GM19099 (cell line): ENCODE measurements around the gene ABLIM2.

Source experiments
- POLR2A ChIP-seq: IDR thresholded peaks from 3 replicates; pipeline ENCODE4 v1.6.1; 2011; ENCODE audit warnings: low read depth; ENCODE audit not compliant: insufficient read length; ENCODE audit errors: extremely low read depth

The ABLIM2 gene

GRCh38 chr4:8033829-8034528, 124.6 kb downstream of the ABLIM2 start:
- no peak for TF ChIP-seq POLR2A

- TF ChIP-seq POLR2A = no peak
These were observed 125.4 kb downstream of the ABLIM2 start for GRCh38 chr4:8033067-8033755.

GRCh38 chr4:8032381-8032780, 126.2 kb downstream of the ABLIM2 start:
- TF ChIP-seq POLR2A = no peak

- no peak for TF ChIP-seq POLR2A
These were observed 128.4 kb downstream of the ABLIM2 start for GRCh38 chr4:8030121-8030781.

- TF ChIP-seq POLR2A = no peak
These were observed 128.9 kb downstream of the ABLIM2 start for GRCh38 chr4:8029689-8030088.

- TF ChIP-seq POLR2A = no peak
These were observed 129.6 kb downstream of the ABLIM2 start for GRCh38 chr4:8028884-8029568.

- no peak for TF ChIP-seq POLR2A
These were observed 130.2 kb downstream of the ABLIM2 start for GRCh38 chr4:8028368-8028767.

GRCh38 chr4:8026453-8026852, 132.2 kb downstream of the ABLIM2 start:
- no peak for TF ChIP-seq POLR2A

GRCh38 chr4:8025668-8026067, 132.9 kb downstream of the ABLIM2 start:
- TF ChIP-seq POLR2A = no peak

- no peak for TF ChIP-seq POLR2A
These were observed 134.4 kb downstream of the ABLIM2 start for GRCh38 chr4:8024073-8024786.

GRCh38 chr4:8023696-8024033, 134.9 kb downstream of the ABLIM2 start:
- no peak for TF ChIP-seq POLR2A

- TF ChIP-seq POLR2A = no peak
These were observed 135.6 kb downstream of the ABLIM2 start for GRCh38 chr4:8022767-8023695.

GRCh38 chr4:8021796-8022195, 136.8 kb downstream of the ABLIM2 start:
- TF ChIP-seq POLR2A = no peak
